ENCODE results near the gene PPP1R14C. TPM values are rescaled to one million over a fixed set of nuclear protein-coding genes. Genes with fewer than 3 reads are reported as not detected.

PPP1R14C gene
- total RNA-seq, 1 donor from 2014 or later, result not detected

GRCh38 chr6:150248300-150248699, 105.5 kb downstream of the PPP1R14C start:
- DNase-seq (ENCODE audit: low read depth, low spot score), result no peak

GRCh38 chr6:150249261-150249660, 106.4 kb downstream of the PPP1R14C start:
- DNase-seq (ENCODE audit: low read depth, low spot score), result no peak

GRCh38 chr6:150250826-150251225, 108.0 kb downstream of the PPP1R14C start:
- no peak for DNase-seq (ENCODE audit: low read depth, low spot score)

GRCh38 chr6:150251566-150252186, 108.8 kb downstream of the PPP1R14C start:
- no peak for DNase-seq (ENCODE audit: low read depth, low spot score)

- DNase-seq (ENCODE audit: low read depth, low spot score), result no peak
Measured at GRCh38 chr6:150252714-150253444, 110.0 kb downstream of the PPP1R14C start.

- DNase-seq (ENCODE audit: low read depth, low spot score), result no peak
Measured at GRCh38 chr6:150253489-150253888, 110.6 kb downstream of the PPP1R14C start.

GRCh38 chr6:150254770-150255169, 111.9 kb downstream of the PPP1R14C start:
- DNase-seq (ENCODE audit: low read depth, low spot score), result no peak

GRCh38 chr6:150255840-150256239, 113.0 kb downstream of the PPP1R14C start:
- DNase-seq (ENCODE audit: low read depth, low spot score), result no peak

- no peak for DNase-seq (ENCODE audit: low read depth, low spot score)
Measured at GRCh38 chr6:150256618-150257272, 113.9 kb downstream of the PPP1R14C start.

- DNase-seq (ENCODE audit: low read depth, low spot score), result no peak
Measured at GRCh38 chr6:150258381-150258780, 115.5 kb downstream of the PPP1R14C start.

GRCh38 chr6:150260931-150261330, 118.1 kb downstream of the PPP1R14C start:
- DNase-seq (ENCODE audit: low read depth, low spot score), result no peak

GRCh38 chr6:150261997-150262697, 119.3 kb downstream of the PPP1R14C start:
- no peak for DNase-seq (ENCODE audit: low read depth, low spot score)

- no peak for DNase-seq (ENCODE audit: low read depth, low spot score)
Measured at GRCh38 chr6:150263765-150264404, 121.0 kb downstream of the PPP1R14C start.

GRCh38 chr6:150266309-150266708, 123.5 kb downstream of the PPP1R14C start:
- DNase-seq (ENCODE audit: low read depth, low spot score), result no peak

GRCh38 chr6:150266963-150267685, 124.3 kb downstream of the PPP1R14C start:
- DNase-seq (ENCODE audit: low read depth, low spot score), result no peak

GRCh38 chr6:150267686-150268561, 125.1 kb downstream of the PPP1R14C start:
- DNase-seq (ENCODE audit: low read depth, low spot score), result no peak

- no peak for DNase-seq (ENCODE audit: low read depth, low spot score)
Measured at GRCh38 chr6:150269130-150269856, 126.4 kb downstream of the PPP1R14C start.

GRCh38 chr6:150269857-150270223, 127.0 kb downstream of the PPP1R14C start:
- DNase-seq (ENCODE audit: low read depth, low spot score), result no peak
